Stimulated activated CD4-positive, alpha-beta T cell treated with anti-CD3 and anti-CD28 coated beads, Interleukin-12 subunit alpha, Interleukin-12 subunit beta, amount 100 ng/mL, for 48 hours (primary cell): ENCODE data around the gene CT47A7.
"Not testable (repeated sequence)": the region's sequence is repeated elsewhere in the genome, so short reads cannot be mapped to it uniquely, and the experiment has no call there.

ENCODE experiments used
- DNase-seq, 3 donors: peaks; one replicate each; pipeline ENCODE4 v3.0.0-alpha.2; 2020; ENCODE audit warnings: low read depth in 2 of 3, low spot score in 1 of 3

CT47A7 gene

GRCh38 chrX:120956500-120956899, at the start of gene CT47A7:
Gene CT47A7, minus strand, starts transcription at chrX:120956600. Its CDS starts 255 bp downstream, at chrX:120956345.
- not testable (repeated sequence) for DNase-seq

DNA sequence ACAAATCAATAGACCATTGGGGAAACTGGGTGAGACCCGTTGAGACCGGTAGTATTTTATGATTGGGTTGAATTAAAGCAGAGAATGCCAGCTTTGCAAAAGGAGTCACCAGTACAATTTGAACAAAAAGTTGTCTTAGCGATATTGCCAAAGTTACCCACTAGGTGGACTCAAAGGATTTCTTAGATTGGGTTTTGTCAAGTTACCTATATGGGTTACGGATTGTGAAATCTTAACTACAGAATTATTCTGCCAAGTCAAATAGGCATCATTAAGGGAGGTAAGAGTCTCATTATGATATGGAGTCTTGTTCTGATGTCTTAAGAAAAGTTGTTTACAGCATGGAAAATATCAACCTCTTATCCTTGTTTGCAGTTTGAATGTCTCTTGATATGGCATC, 44.2 kb upstream of the CT47A7 start:
- no peak for DNase-seq

- DNase-seq: no peak
These were observed 43.0 kb upstream of the CT47A7 start for GRCh38 chrX:120999413-120999812.

DNA sequence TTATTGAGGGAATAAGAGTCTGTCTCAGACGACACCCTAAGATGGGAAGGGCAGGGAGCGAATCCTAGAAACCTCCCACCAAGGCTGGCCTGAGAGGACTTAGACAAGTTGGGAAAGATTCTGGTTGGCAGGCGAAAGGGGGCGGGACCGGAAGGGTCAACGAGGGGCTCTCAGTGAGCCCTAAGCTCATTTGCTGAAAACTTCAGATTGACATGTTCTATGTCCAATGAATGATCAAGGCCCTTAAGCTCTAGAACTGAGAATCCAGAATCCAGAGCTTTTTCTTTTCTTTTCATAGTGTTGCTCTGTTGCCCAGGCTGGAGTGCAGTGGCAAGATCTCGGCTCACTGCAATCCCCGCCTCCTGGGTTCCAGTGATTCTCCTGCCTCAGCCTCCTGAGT, 29.3 kb upstream of the CT47A7 start, which contains the start of gene CT47A1:
CT47A1 (minus strand) TSS at position 101 of the 400 bp plus-strand sequence. CDS start 231 bp downstream, outside the sequence.
- not testable (repeated sequence) for DNase-seq
